Testis (tissue), 2 donors: Measurements from ENCODE around the gene GID4.

Experiments used
- CTCF ChIP-seq, 3 experiments: fragments of 450-650 bp in 2 of 3; fragments of 200-600 bp in 1 of 3; sonication (generic) in 1 of 3; IDR thresholded peaks; one replicate each; pipeline ENCODE4 v1.5.1; 2016 to 2019; ENCODE audit warnings: antibody characterized with exemption in 3 of 3, mild to moderate bottlenecking in 2 of 3, moderate library complexity in 1 of 3
- POLR2A ChIP-seq: fragments of 450-650 bp; IDR thresholded peaks from one replicate; pipeline ENCODE4 v1.6.1; 2017; ENCODE audit warnings: antibody characterized with exemption, mild to moderate bottlenecking, moderate library complexity

- TF ChIP-seq CTCF (IDR thresholded peaks at IDR 0.05), result no peak
- no peak for TF ChIP-seq POLR2A
Measured at GRCh38 chr17:18089613-18090012, 50.4 kb downstream of the GID4 start.
